GM19455 (cell line): ENCODE measurements around the gene FGF18.
"Not testable (repeated sequence)": the region's sequence is repeated elsewhere in the genome, so short reads cannot be mapped to it uniquely, and the experiment has no call there.

ENCODE experiments used
- ATAC-seq: cut with Tn5 transposase; IDR thresholded peaks from one replicate; pipeline ENCODE4 v1.9.1; 2021; ENCODE audit not compliant: unreplicated experiment

Gene FGF18

GRCh38 chr5:171488876-171489275, 69.4 kb downstream of the FGF18 start:
- no peak for ATAC-seq

- ATAC-seq: no peak
Observed at GRCh38 chr5:171492781-171493180, 73.3 kb downstream of the FGF18 start.

- no peak for ATAC-seq
Observed at GRCh38 chr5:171493646-171494393, 74.4 kb downstream of the FGF18 start.

GRCh38 chr5:171494452-171495121, 75.1 kb downstream of the FGF18 start:
- ATAC-seq: no peak

GRCh38 chr5:171495122-171495700, 75.8 kb downstream of the FGF18 start:
- no peak for ATAC-seq

GRCh38 chr5:171496456-171496855, 77.0 kb downstream of the FGF18 start:
- no peak for ATAC-seq

- ATAC-seq: not testable (repeated sequence)
Observed at GRCh38 chr5:171497494-171497893, 78.0 kb downstream of the FGF18 start.

- no peak for ATAC-seq
Observed at GRCh38 chr5:171498166-171498565, 78.7 kb downstream of the FGF18 start.

- no peak for ATAC-seq
Observed at GRCh38 chr5:171499611-171500010, 80.2 kb downstream of the FGF18 start.

GRCh38 chr5:171505473-171506043, 86.1 kb downstream of the FGF18 start:
- no peak for ATAC-seq

- no peak for ATAC-seq
Observed at GRCh38 chr5:171506951-171507350, 87.5 kb downstream of the FGF18 start.
